CD4-positive, alpha-beta T cell (primary cell): ENCODE measurements around the gene PLCL1. TPM values are rescaled to one million over a fixed set of nuclear protein-coding genes. Genes with fewer than 3 reads are reported as not detected.

Source experiments
- ATAC-seq: fragments of 200-7000 bp; cut with Tn5 transposase; one replicate; pipeline ENCODE4 v1.10.0; 2022; ENCODE audit warnings: mild to moderate bottlenecking; ENCODE audit not compliant: poor library complexity
- CTCF ChIA-PET: fragments of 350-600 bp; sonication (Branson Sonifier 250); formaldehyde crosslinking; loops from one replicate; lab custom pipeline; 2021; ENCODE audit warnings: antibody characterized with exemption, inconsistent platforms; lab: Charles Lee
- POLR2A ChIA-PET: fragments of 350-600 bp; sonication (Branson Sonifier 250); formaldehyde crosslinking; loops from one replicate; lab custom pipeline; 2021; ENCODE audit warnings: antibody characterized with exemption, inconsistent platforms; lab: Charles Lee
- DNase-seq, 14 experiments: peaks; one replicate each; pipeline ENCODE4 v3.0.0-alpha.2; 2013 to 2020; ENCODE audit warnings: mixed read lengths in 2 of 14
- H3K27ac ChIP-seq, 2 donors: one replicate each; pipeline versions ENCODE4 v1.5.1 to v1.7.0; 2013; ENCODE audit warnings: low read length in 2 of 2, low read depth in 1 of 2, mild to moderate bottlenecking in 1 of 2
- H3K27me3 ChIP-seq, 2 experiments: 1 replicate in 1 of 2; 2 replicates in 1 of 2; pipeline versions ENCODE4 v1.6.1 to v1.7.0; 2013; ENCODE audit warnings: low read length in 2 of 2, control low read depth in 1 of 2, mild to moderate bottlenecking in 1 of 2, moderate library complexity in 1 of 2; ENCODE audit not compliant: insufficient read depth in 2 of 2, control insufficient read depth in 1 of 2
- H3K36me3 ChIP-seq: one replicate; pipeline ENCODE4 v1.6.1; 2013; ENCODE audit warnings: low read length, control low read depth; ENCODE audit not compliant: insufficient read depth
- H3K4me1 ChIP-seq: one replicate; pipeline ENCODE4 v1.6.1; 2013; ENCODE audit warnings: low read length, control low read depth; ENCODE audit not compliant: insufficient read depth
- H3K4me3 ChIP-seq: one replicate; pipeline ENCODE4 v1.5.1; 2013; ENCODE audit warnings: mild to moderate bottlenecking, low read length, moderate library complexity
- H3K9me3 ChIP-seq, 2 experiments: 1 replicate in 1 of 2; 2 replicates in 1 of 2; pipeline versions ENCODE4 v1.6.1 to v1.7.0; 2013; ENCODE audit warnings: low read length in 2 of 2, mild to moderate bottlenecking in 2 of 2, control low read depth in 1 of 2, moderate library complexity in 1 of 2; ENCODE audit not compliant: control insufficient read depth in 1 of 2, insufficient read depth in 1 of 2
- H3K27ac Mint-ChIP-seq: one replicate; pipeline ENCODE4 v1.8.0; 2020; ENCODE audit warnings: mixed read lengths
- H3K27me3 Mint-ChIP-seq: one replicate; pipeline ENCODE4 v1.8.0; 2021; ENCODE audit warnings: mixed read lengths
- H3K36me3 Mint-ChIP-seq: one replicate; pipeline ENCODE4 v1.8.0; 2021; ENCODE audit warnings: low read depth, mixed read lengths
- H3K4me1 Mint-ChIP-seq: one replicate; pipeline ENCODE4 v1.8.0; 2021; ENCODE audit warnings: low read depth, mixed read lengths
- H3K4me3 Mint-ChIP-seq: one replicate; pipeline ENCODE4 v1.8.0; 2020; ENCODE audit warnings: mild to moderate bottlenecking, mixed read lengths
- H3K9me3 Mint-ChIP-seq: one replicate; pipeline ENCODE4 v1.8.0; 2020; ENCODE audit warnings: mixed read lengths
- intact Hi-C, 2 experiments: fragments of 100-400 bp; cut with DNase I in 1 of 2; cut with micrococcal nuclease in 1 of 2; formaldehyde crosslinking; loops; one replicate each; pipeline versions ENCODE4 v1.15.1 to v1.9.0; 2023 to 2025; cut with DNase I, micrococcal nuclease
- total RNA-seq, 174 experiments: library from RNA in 2 of 174; stranded (reverse) in 2 of 174; gene quantifications; one replicate each; pipeline ENCODE4 v1.2.3 and lab custom pipeline; 2021 to 2026
- TF ChIP-seq, protein P1 (sequence below): fragments of 200-600 bp; IDR thresholded peaks from one replicate; pipeline ENCODE4 v1.8.0; 2022; ENCODE audit warnings: antibody characterized with exemption, mild to moderate bottlenecking

The PLCL1 gene
- total RNA-seq, 2 experiments from 2014 or later: 27.0 to 28.3 TPM

DNA sequence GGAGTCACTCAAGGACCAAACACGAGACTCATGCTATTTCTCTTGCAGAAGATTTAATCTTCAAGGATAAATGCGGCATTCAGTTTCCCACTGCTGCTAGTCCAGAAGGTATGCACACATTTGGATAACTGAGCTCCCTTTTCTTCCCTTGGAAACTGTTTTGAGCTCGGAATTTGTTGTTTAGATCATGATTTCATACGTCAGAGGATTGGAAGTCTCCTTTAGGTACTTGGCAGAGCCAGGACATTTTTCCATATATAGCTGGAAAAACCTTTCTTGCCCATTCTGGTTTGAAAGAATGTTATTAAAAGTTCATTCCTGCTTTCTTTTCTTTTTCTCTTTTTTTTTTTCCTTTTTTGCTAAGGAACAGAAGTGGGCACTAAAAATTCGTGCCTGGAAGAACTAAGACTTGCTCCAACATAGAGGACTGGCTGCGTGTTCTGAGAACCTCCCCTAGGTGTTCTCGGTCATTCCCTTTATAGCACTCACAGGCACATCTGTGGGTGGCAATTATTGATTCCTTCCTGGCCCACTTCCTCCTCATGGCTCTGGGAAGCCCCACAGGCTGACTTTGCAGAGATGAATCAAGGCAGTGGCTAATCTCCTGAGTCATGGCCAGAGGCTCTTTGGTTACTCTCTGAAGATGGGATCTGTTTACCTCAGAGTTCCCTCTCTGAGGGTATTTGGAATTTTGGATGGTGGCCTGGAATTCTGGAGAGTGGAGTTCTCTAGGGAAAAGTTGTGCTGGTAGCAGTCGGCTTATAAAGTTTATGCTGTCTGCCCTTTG is 104.8 kb downstream of the PLCL1 start:
- H3K4me1 Mint-ChIP-seq: peaks cover 74% of the 10 kb centered on the region
- H3K27me3 Mint-ChIP-seq: no peaks in the 10 kb centered on the region
- H3K9me3 Mint-ChIP-seq: no peaks in the 10 kb centered on the region
- Histone ChIP-seq H3K36me3 (no peaks in the 10 kb centered on the region), H3K4me1 (peaks cover 4% of the 10 kb centered on the region), H3K4me3 (no peak overlapping the region), H3K9me3 (no peaks in the 10 kb centered on the region), H3K27me3 (no peaks in the 10 kb centered on the region), H3K27ac (no peak overlapping the region)
- intact Hi-C loops: no loop called here
- H3K36me3 Mint-ChIP-seq: peaks cover 19% of the 10 kb centered on the region
- CTCF ChIA-PET: interaction anchor here (1.1 kb wide), 1 partner anchor 9 kb away, joined by 3 read pairs; no protein-coding TSS in a partner anchor
- DNase-seq (no peak), ATAC-seq (no peak)
- POLR2A ChIA-PET: interaction anchor here (0.6 to 0.9 kb wide), 2 partner anchors 15 to 81 kb away, joined by 3 read pairs; no protein-coding TSS in a partner anchor
- TF ChIP-seq, protein P1, sequence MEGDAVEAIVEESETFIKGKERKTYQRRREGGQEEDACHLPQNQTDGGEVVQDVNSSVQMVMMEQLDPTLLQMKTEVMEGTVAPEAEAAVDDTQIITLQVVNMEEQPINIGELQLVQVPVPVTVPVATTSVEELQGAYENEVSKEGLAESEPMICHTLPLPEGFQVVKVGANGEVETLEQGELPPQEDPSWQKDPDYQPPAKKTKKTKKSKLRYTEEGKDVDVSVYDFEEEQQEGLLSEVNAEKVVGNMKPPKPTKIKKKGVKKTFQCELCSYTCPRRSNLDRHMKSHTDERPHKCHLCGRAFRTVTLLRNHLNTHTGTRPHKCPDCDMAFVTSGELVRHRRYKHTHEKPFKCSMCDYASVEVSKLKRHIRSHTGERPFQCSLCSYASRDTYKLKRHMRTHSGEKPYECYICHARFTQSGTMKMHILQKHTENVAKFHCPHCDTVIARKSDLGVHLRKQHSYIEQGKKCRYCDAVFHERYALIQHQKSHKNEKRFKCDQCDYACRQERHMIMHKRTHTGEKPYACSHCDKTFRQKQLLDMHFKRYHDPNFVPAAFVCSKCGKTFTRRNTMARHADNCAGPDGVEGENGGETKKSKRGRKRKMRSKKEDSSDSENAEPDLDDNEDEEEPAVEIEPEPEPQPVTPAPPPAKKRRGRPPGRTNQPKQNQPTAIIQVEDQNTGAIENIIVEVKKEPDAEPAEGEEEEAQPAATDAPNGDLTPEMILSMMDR: no peak
- H3K27ac Mint-ChIP-seq: no peak overlapping the region
- H3K4me3 Mint-ChIP-seq: no peak overlapping the region

DNA sequence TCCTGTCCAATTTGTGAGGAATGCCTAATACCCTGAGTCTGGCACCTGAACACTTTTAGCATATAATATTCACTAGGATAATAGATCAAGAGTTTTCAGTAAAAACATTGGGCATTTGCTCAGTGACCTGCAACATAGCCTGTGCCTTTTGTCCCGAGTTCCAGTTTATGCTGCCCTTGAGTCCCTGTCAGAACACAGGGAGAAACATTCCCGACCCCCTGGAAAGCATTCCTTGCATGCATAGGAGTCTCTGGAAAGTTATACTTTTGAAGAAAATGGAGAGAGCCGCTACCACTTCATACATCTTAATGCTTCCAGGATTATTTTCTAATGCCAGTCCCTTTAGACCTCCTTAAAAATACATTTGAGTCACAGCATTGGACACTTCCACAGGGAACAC is 107.3 kb downstream of the PLCL1 start:
- no peaks in the 10 kb centered on the region for H3K9me3 ChIP-seq
- H3K27me3 Mint-ChIP-seq: no peaks in the 10 kb centered on the region
- DNase-seq (no peak), ATAC-seq (no peak)
- intact Hi-C loops: no loop called here
- H3K4me1 ChIP-seq: no peaks in the 10 kb centered on the region
- H3K27me3 ChIP-seq: no peaks in the 10 kb centered on the region
- TF ChIP-seq, protein P1: no peak
- H3K4me1 Mint-ChIP-seq: peaks cover 73% of the 10 kb centered on the region
- ChIA-PET POLR2A (no interaction called here), CTCF (no interaction called here)
- H3K4me3 ChIP-seq: no peak overlapping the region
- H3K36me3 Mint-ChIP-seq: peaks cover 19% of the 10 kb centered on the region
- no peaks in the 10 kb centered on the region for H3K36me3 ChIP-seq
- H3K9me3 Mint-ChIP-seq: no peaks in the 10 kb centered on the region
- H3K27ac ChIP-seq: no peak overlapping the region
- H3K27ac Mint-ChIP-seq: no peak overlapping the region
- H3K4me3 Mint-ChIP-seq: no peak overlapping the region

GRCh38 chr2:197913084-197913483 is 108.7 kb downstream of the PLCL1 start:
- Histone ChIP-seq H3K27me3 (no peaks in the 10 kb centered on the region), H3K36me3 (no peaks in the 10 kb centered on the region), H3K4me3 (no peak overlapping the region), H3K9me3 (no peaks in the 10 kb centered on the region), H3K4me1 (no peaks in the 10 kb centered on the region), H3K27ac (no peak overlapping the region)
- ChIA-PET CTCF (no interaction called here), POLR2A (no interaction called here)
- Mint-ChIP-seq H3K4me1 (peaks cover 67% of the 10 kb centered on the region), H3K27ac (no peak overlapping the region), H3K4me3 (no peak overlapping the region), H3K9me3 (no peaks in the 10 kb centered on the region), H3K27me3 (no peaks in the 10 kb centered on the region), H3K36me3 (peaks cover 21% of the 10 kb centered on the region)
- intact Hi-C loops: no loop called here
- TF ChIP-seq, protein P1: no peak
- ATAC-seq: no peak
- DNase-seq: no peak
